Measurements from ENCODE around the gene CHTF18.

DNA sequence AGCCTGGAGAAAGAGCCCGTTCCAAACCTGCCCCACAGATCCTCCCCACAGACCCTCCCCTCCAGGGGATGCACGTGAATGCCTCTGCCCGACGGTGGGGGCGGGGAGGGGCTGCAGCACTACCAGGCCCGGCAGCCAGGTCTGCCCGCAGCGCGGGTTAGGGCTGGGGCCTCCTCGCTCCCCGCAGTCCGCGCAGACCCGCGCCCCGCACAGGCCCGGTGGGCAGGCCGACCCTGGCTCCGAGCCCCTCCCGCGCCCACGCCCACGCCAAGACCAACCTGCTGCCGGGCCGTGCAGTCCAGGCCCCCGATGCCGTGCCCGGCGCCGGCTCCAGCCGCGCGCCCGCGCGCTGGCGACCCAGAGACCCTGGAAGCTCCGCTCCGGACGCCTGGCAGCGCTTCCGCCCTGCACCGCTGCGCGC is 432 bp upstream of the CHTF18 start, which contains the start of gene RPUSD1:
- TF ChIP-seq, protein P1, sequence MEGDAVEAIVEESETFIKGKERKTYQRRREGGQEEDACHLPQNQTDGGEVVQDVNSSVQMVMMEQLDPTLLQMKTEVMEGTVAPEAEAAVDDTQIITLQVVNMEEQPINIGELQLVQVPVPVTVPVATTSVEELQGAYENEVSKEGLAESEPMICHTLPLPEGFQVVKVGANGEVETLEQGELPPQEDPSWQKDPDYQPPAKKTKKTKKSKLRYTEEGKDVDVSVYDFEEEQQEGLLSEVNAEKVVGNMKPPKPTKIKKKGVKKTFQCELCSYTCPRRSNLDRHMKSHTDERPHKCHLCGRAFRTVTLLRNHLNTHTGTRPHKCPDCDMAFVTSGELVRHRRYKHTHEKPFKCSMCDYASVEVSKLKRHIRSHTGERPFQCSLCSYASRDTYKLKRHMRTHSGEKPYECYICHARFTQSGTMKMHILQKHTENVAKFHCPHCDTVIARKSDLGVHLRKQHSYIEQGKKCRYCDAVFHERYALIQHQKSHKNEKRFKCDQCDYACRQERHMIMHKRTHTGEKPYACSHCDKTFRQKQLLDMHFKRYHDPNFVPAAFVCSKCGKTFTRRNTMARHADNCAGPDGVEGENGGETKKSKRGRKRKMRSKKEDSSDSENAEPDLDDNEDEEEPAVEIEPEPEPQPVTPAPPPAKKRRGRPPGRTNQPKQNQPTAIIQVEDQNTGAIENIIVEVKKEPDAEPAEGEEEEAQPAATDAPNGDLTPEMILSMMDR (IDR thresholded peaks at IDR 0.05) = no peak
- TF ChIP-seq POLR2A (IDR thresholded peaks at IDR 0.05) (no peak), POLR2AphosphoS5 (IDR thresholded peaks at IDR 0.05; ENCODE audit: insufficient read depth in 1 of 2, low read depth in 1 of 2) (no peak)

Measured in vagina (tissue), 2 donors.